DND-41 (cell line): ENCODE data around the gene NAPSA.

Experiments
- ATAC-seq: fragments of 200-7000 bp; cut with Tn5 transposase; 3 replicates; pipeline ENCODE4 v1.9.1; 2021; ENCODE audit warnings: low read depth; ENCODE audit not compliant: insufficient read depth
- DNase-seq: peaks from one replicate; pipeline ENCODE4 v3.0.0-alpha.2; 2020
- H2AFZ ChIP-seq: 2 replicates; pipeline ENCODE4 v1.6.0; 2012; ENCODE audit warnings: low read depth, low read length
- H3K27ac ChIP-seq: 2 replicates; pipeline ENCODE4 v1.5.1; 2012; ENCODE audit warnings: low read length, inconsistent platforms
- H3K27me3 ChIP-seq: fragments of 200-600 bp; sonication (generic); 2 replicates; pipeline ENCODE4 v1.6.0; 2012; ENCODE audit warnings: low read length, mild to moderate bottlenecking, inconsistent platforms; ENCODE audit not compliant: insufficient read depth, poor library complexity
- H3K36me3 ChIP-seq: 2 replicates; pipeline ENCODE4 v1.5.1; 2012; ENCODE audit warnings: low read length, inconsistent platforms; ENCODE audit not compliant: insufficient read depth
- H3K4me1 ChIP-seq: 2 replicates; pipeline ENCODE4 v1.5.1; 2012; ENCODE audit warnings: mild to moderate bottlenecking, low read length; ENCODE audit not compliant: insufficient read depth
- H3K4me2 ChIP-seq: 2 replicates; pipeline ENCODE4 v1.6.0; 2012; ENCODE audit warnings: mild to moderate bottlenecking, moderate library complexity, low read length, inconsistent platforms; ENCODE audit not compliant: insufficient read depth
- H3K4me3 ChIP-seq, 2 experiments: fragments of 200-600 bp in 1 of 2; shearing (Covaris generic) in 1 of 2; 2 replicates each; pipeline ENCODE4 v1.5.1; 2012 to 2016; ENCODE audit warnings: inconsistent platforms in 2 of 2, low read length in 2 of 2, mild to moderate bottlenecking in 2 of 2, low read depth in 1 of 2, moderate library complexity in 1 of 2
- H3K79me2 ChIP-seq: 2 replicates; pipeline ENCODE4 v1.6.0; 2012; ENCODE audit warnings: low read length, inconsistent platforms; ENCODE audit not compliant: insufficient read depth
- H3K9ac ChIP-seq: 2 replicates; pipeline ENCODE4 v1.6.0; 2012; ENCODE audit warnings: low read depth, mild to moderate bottlenecking, inconsistent platforms, low read length, moderate library complexity
- H3K9me3 ChIP-seq: 2 replicates; pipeline ENCODE4 v1.5.1; 2012; ENCODE audit warnings: low read length, moderate library complexity, mild to moderate bottlenecking, inconsistent platforms; ENCODE audit not compliant: insufficient read depth, severe bottlenecking
- H4K20me1 ChIP-seq: 2 replicates; pipeline ENCODE4 v1.6.0; 2012; ENCODE audit warnings: low read length; ENCODE audit not compliant: insufficient read depth
- CTCF ChIP-seq: IDR thresholded peaks from 2 replicates; pipeline ENCODE4 v1.5.1; 2012; ENCODE audit warnings: borderline replicate concordance, low read length, moderate library complexity, mild to moderate bottlenecking; ENCODE audit not compliant: poor library complexity, severe bottlenecking; ENCODE audit errors: extremely low read depth
- EZH2 ChIP-seq: IDR thresholded peaks from 3 replicates; pipeline ENCODE4 v1.6.1; 2012; ENCODE audit warnings: borderline replicate concordance, low read depth, mild to moderate bottlenecking, moderate library complexity, low read length, inconsistent platforms; ENCODE audit not compliant: severe bottlenecking

NAPSA gene

GRCh38 chr19:50362030-50362412, 3.4 kb downstream of the NAPSA start:
- H3K79me2 ChIP-seq: no peaks in the 10 kb centered on the region
- DNase-seq (no peak), ATAC-seq (no peak)
- H3K9ac ChIP-seq: no peak overlapping the region
- no peaks in the 10 kb centered on the region for H3K36me3 ChIP-seq
- no peak overlapping the region for H3K27ac ChIP-seq
- no peaks in the 10 kb centered on the region for H4K20me1 ChIP-seq
- TF ChIP-seq CTCF (no peak), EZH2 (no peak)
- no peak overlapping the region for H2AFZ ChIP-seq
- no peaks in the 10 kb centered on the region for H3K27me3 ChIP-seq
- no peaks in the 10 kb centered on the region for H3K9me3 ChIP-seq
- no peak overlapping the region for H3K4me3 ChIP-seq
- H3K4me2 ChIP-seq: no peak overlapping the region
- peaks cover 29% of the 10 kb centered on the region for H3K4me1 ChIP-seq

DNA sequence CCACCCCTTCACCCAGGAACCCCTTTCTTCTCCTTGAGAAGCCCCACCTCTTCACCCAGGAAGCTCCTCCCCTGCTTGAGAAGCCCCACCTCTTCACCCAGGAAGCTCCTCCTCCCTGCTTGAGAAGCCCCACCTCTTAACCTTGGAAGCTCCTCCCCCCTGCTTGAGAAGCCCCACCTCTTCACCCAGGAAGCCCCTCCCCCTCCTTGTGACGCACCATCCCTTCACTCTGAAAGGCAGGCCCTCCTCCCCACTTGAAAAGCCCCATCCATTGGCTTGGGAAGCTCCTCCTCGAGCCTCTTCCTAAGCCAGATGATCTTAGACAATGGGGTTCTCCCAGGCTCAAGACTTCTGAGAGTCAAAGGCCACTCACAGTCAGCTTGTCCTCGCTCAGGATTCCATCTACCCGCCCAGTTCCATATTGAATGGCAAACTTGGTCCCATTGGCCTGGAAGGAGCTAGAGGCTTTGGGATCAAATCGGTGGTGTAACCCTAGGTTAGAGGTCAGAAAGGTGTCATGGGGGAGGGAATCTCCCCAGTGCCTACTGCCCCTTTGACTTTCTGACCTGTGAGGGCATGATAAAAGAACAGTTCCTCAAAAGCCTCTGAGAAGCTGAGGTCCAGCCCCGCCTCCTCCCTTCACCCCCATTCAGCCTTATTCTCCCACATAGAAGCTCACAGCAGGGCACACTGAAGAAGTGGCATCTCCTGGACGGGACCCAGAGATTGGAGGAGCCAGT, 4.0 kb downstream of the NAPSA start:
- H3K9ac ChIP-seq: no peak overlapping the region
- no peak overlapping the region for H3K4me3 ChIP-seq
- no peak for TF ChIP-seq EZH2
- TF ChIP-seq CTCF: no peak
- DNase-seq (no peak), ATAC-seq (no peak)
- H3K27ac ChIP-seq: no peak overlapping the region
- H3K4me1 ChIP-seq: peaks cover 31% of the 10 kb centered on the region
- H3K4me2 ChIP-seq: no peak overlapping the region
- H3K9me3 ChIP-seq: no peaks in the 10 kb centered on the region
- no peaks in the 10 kb centered on the region for H4K20me1 ChIP-seq
- no peaks in the 10 kb centered on the region for H3K79me2 ChIP-seq
- H3K27me3 ChIP-seq: no peaks in the 10 kb centered on the region
- H2AFZ ChIP-seq: no peak overlapping the region
- H3K36me3 ChIP-seq: no peaks in the 10 kb centered on the region

DNA sequence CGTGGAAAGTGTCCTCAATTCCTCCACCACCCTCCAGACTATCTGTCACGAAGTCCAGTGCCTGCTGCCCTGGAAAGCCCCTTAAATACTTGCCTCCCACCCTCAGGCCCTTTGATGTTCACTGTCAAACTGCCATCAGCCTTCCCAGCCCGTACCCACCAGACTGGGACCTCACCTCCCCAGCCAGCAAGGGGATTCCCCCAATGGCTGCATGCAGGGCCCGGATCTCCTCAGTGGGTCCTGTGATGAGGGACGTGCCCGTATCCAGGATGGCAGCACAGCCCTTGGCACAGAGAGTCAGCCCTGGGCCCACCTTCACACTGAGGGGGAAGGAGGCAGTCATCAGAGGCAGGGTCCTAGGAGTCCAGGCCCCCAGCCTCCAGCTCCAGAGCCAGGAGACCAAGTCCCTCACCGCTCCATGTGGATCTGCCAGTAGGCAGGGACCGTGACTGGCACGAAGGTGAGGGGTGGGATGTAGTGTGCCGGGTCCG, 6.1 kb downstream of the NAPSA start:
- H3K27me3 ChIP-seq: no peaks in the 10 kb centered on the region
- H2AFZ ChIP-seq: no peak overlapping the region
- no peaks in the 10 kb centered on the region for H4K20me1 ChIP-seq
- no peak overlapping the region for H3K4me3 ChIP-seq
- no peak for TF ChIP-seq CTCF
- no peak for TF ChIP-seq EZH2
- H3K4me2 ChIP-seq: no peak overlapping the region
- H3K9ac ChIP-seq: no peak overlapping the region
- no peaks in the 10 kb centered on the region for H3K79me2 ChIP-seq
- H3K36me3 ChIP-seq: no peaks in the 10 kb centered on the region
- no peaks in the 10 kb centered on the region for H3K9me3 ChIP-seq
- DNase-seq (no peak), ATAC-seq (no peak)
- no peak overlapping the region for H3K27ac ChIP-seq
- H3K4me1 ChIP-seq: peaks cover 19% of the 10 kb centered on the region
